OCI-LY3 (cell line): Measurements from ENCODE around the gene GPC3.

Experiments
- H2AFZ ChIP-seq: fragments of 200-600, 300-600 bp; shearing (Covaris generic); 2 replicates; pipeline ENCODE4 v1.6.0; 2014; ENCODE audit warnings: antibody characterized with exemption, low read depth, low read length
- H3K27ac ChIP-seq: fragments of 200-600, 300-600 bp; sonication (generic); 2 replicates; pipeline ENCODE4 v1.5.1; 2014; ENCODE audit warnings: mild to moderate bottlenecking, low read length, moderate library complexity, mixed read lengths
- H3K27me3 ChIP-seq: fragments of 200-600, 300-600 bp; sonication (generic); 2 replicates; pipeline ENCODE4 v1.6.1; 2014; ENCODE audit warnings: low read depth, low read length, mixed read lengths
- H3K36me3 ChIP-seq: fragments of 200-600, 300-600 bp; sonication (generic); replicated peaks from 2 replicates; pipeline ENCODE3; 2014; ENCODE audit warnings: low read depth, low read length, mixed read lengths
- H3K4me1 ChIP-seq: fragments of 300-600, 200-600 bp; sonication (generic); 2 replicates; pipeline ENCODE4 v1.6.1; 2014; ENCODE audit warnings: low read length, mixed read lengths
- H3K4me2 ChIP-seq: fragments of 200-600, 300-600 bp; sonication (generic); 2 replicates; pipeline ENCODE4 v1.6.1; 2014; ENCODE audit warnings: low read length, mixed read lengths
- H3K4me3 ChIP-seq: fragments of 300-600, 200-600 bp; sonication (generic); 2 replicates; pipeline ENCODE4 v1.5.1; 2014; ENCODE audit warnings: antibody characterized with exemption, mild to moderate bottlenecking, low read length, moderate library complexity
- H3K79me2 ChIP-seq: fragments of 300-600, 200-600 bp; shearing (Covaris generic); 2 replicates; pipeline ENCODE4 v1.6.1; 2014; ENCODE audit warnings: mild to moderate bottlenecking, low read length, mixed read lengths
- H3K9ac ChIP-seq: fragments of 300-600, 200-600 bp; shearing (Covaris generic); 2 replicates; pipeline ENCODE4 v1.6.0; 2014; ENCODE audit warnings: mild to moderate bottlenecking, low read length, moderate library complexity
- H3K9me3 ChIP-seq: fragments of 200-600, 300-600 bp; shearing (Covaris generic); 2 replicates; pipeline ENCODE4 v1.6.1; 2014; ENCODE audit warnings: low read length, mixed read lengths; ENCODE audit not compliant: insufficient read depth
- H4K20me1 ChIP-seq: fragments of 200-600, 300-600 bp; sonication (generic); 2 replicates; pipeline ENCODE4 v1.6.1; 2016; ENCODE audit warnings: low read length, mixed read lengths; ENCODE audit not compliant: insufficient read depth
- EZH2phosphoT487 ChIP-seq: fragments of 200-600 bp; shearing (Covaris generic); IDR thresholded peaks from 2 replicates; pipeline ENCODE4 v1.6.1; 2018; ENCODE audit warnings: antibody characterized with exemption, mixed run types, low read depth
- TF ChIP-seq, protein P1 (sequence below): fragments of 200-600, 300-600 bp; sonication (generic); IDR thresholded peaks from 2 replicates; pipeline ENCODE4 v1.5.1; 2014; ENCODE audit warnings: antibody characterized with exemption, low read length, low read depth

GPC3 gene

DNA sequence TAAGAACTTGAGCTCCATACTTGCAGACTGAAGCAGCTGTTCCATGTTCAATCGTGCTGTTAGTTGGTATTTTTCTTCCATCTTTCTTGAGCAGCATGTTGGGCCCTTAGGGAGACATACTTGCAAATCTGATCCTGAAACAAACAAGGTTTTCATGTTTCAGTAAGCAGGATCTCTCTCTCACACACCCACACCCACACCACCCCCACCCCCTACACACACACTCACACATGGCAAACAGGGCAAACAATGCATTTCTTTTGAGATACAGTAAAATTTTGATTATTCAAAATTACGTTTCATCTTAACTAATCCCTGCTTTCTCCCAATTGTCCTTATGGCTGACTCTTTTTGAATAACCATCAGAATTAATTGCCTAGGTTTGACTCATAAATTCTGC, 32.3 kb downstream of the GPC3 start:
- Histone ChIP-seq H3K36me3 (no peaks in the 10 kb centered on the region), H3K9ac (no peak overlapping the region), H3K4me2 (no peak overlapping the region), H3K9me3 (no peaks in the 10 kb centered on the region), H3K4me3 (no peak overlapping the region), H2AFZ (no peak overlapping the region), H3K27ac (no peak overlapping the region), H4K20me1 (no peaks in the 10 kb centered on the region), H3K27me3 (no peaks in the 10 kb centered on the region), H3K79me2 (no peaks in the 10 kb centered on the region), H3K4me1 (no peaks in the 10 kb centered on the region)
- TF ChIP-seq, protein P1, sequence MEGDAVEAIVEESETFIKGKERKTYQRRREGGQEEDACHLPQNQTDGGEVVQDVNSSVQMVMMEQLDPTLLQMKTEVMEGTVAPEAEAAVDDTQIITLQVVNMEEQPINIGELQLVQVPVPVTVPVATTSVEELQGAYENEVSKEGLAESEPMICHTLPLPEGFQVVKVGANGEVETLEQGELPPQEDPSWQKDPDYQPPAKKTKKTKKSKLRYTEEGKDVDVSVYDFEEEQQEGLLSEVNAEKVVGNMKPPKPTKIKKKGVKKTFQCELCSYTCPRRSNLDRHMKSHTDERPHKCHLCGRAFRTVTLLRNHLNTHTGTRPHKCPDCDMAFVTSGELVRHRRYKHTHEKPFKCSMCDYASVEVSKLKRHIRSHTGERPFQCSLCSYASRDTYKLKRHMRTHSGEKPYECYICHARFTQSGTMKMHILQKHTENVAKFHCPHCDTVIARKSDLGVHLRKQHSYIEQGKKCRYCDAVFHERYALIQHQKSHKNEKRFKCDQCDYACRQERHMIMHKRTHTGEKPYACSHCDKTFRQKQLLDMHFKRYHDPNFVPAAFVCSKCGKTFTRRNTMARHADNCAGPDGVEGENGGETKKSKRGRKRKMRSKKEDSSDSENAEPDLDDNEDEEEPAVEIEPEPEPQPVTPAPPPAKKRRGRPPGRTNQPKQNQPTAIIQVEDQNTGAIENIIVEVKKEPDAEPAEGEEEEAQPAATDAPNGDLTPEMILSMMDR: no peak
- no peak for TF ChIP-seq EZH2phosphoT487

- Histone ChIP-seq H4K20me1 (no peaks in the 10 kb centered on the region), H3K27me3 (no peaks in the 10 kb centered on the region), H3K4me2 (no peak overlapping the region), H3K4me1 (no peaks in the 10 kb centered on the region), H3K79me2 (no peaks in the 10 kb centered on the region), H2AFZ (no peak overlapping the region), H3K9ac (no peak overlapping the region), H3K27ac (no peak overlapping the region), H3K4me3 (no peak overlapping the region), H3K9me3 (no peaks in the 10 kb centered on the region), H3K36me3 (no peaks in the 10 kb centered on the region)
- TF ChIP-seq, protein P1: no peak
- TF ChIP-seq EZH2phosphoT487: no peak
Observed at GRCh38 chrX:133951098-133951497, 34.3 kb downstream of the GPC3 start.

GRCh38 chrX:133950214-133950613, 35.2 kb downstream of the GPC3 start:
- no peak overlapping the region for H2AFZ ChIP-seq
- no peaks in the 10 kb centered on the region for H3K4me1 ChIP-seq
- H3K79me2 ChIP-seq: no peaks in the 10 kb centered on the region
- no peaks in the 10 kb centered on the region for H3K27me3 ChIP-seq
- no peak overlapping the region for H3K4me3 ChIP-seq
- no peak overlapping the region for H3K9ac ChIP-seq
- no peaks in the 10 kb centered on the region for H3K9me3 ChIP-seq
- TF ChIP-seq EZH2phosphoT487: no peak
- TF ChIP-seq, protein P1: no peak
- H3K36me3 ChIP-seq: no peaks in the 10 kb centered on the region
- H3K27ac ChIP-seq: no peak overlapping the region
- no peak overlapping the region for H3K4me2 ChIP-seq
- H4K20me1 ChIP-seq: no peaks in the 10 kb centered on the region

GRCh38 chrX:133948895-133949294, 36.5 kb downstream of the GPC3 start:
- no peak overlapping the region for H2AFZ ChIP-seq
- no peak overlapping the region for H3K9ac ChIP-seq
- H3K4me3 ChIP-seq: no peak overlapping the region
- H3K27ac ChIP-seq: no peak overlapping the region
- no peak for TF ChIP-seq EZH2phosphoT487
- TF ChIP-seq, protein P1: no peak
- H3K4me1 ChIP-seq: no peaks in the 10 kb centered on the region
- H3K4me2 ChIP-seq: no peak overlapping the region
- no peaks in the 10 kb centered on the region for H3K36me3 ChIP-seq
- H4K20me1 ChIP-seq: no peaks in the 10 kb centered on the region
- H3K9me3 ChIP-seq: no peaks in the 10 kb centered on the region
- H3K27me3 ChIP-seq: no peaks in the 10 kb centered on the region
- H3K79me2 ChIP-seq: no peaks in the 10 kb centered on the region
